ENCODE measurements around the gene CDH22.

CDH22 gene

GRCh38 chr20:46308258-46309157 is at the start of gene CDH22:
Gene CDH22 (minus strand): TSS chr20:46308498. CDS start chr20:46251294, 57,204 bp downstream.
- DNase-seq = no peak

- DNase-seq = no peak
Measured at GRCh38 chr20:46357030-46357514, 48.8 kb upstream of the CDH22 start.

GRCh38 chr20:46356195-46357029 is 48.1 kb upstream of the CDH22 start:
- no peak for DNase-seq

GRCh38 chr20:46355778-46356177 is 47.5 kb upstream of the CDH22 start:
- no peak for DNase-seq

GRCh38 chr20:46354920-46355654 is 46.8 kb upstream of the CDH22 start:
- no peak for DNase-seq

GRCh38 chr20:46354207-46354555 is 45.9 kb upstream of the CDH22 start:
- DNase-seq = no peak

- DNase-seq = no peak
Measured at GRCh38 chr20:46353500-46354206, 45.4 kb upstream of the CDH22 start.

GRCh38 chr20:46352370-46352938 is 44.2 kb upstream of the CDH22 start:
- no peak for DNase-seq

GRCh38 chr20:46351357-46352058 is 43.2 kb upstream of the CDH22 start:
- DNase-seq = no peak

GRCh38 chr20:46350986-46351267 is 42.6 kb upstream of the CDH22 start:
- no peak for DNase-seq

- no peak for DNase-seq
Measured at GRCh38 chr20:46350201-46350985, 42.1 kb upstream of the CDH22 start.

- no peak for DNase-seq
Measured at GRCh38 chr20:46349742-46350056, 41.4 kb upstream of the CDH22 start.

GRCh38 chr20:46349035-46349741 is 40.9 kb upstream of the CDH22 start:
- DNase-seq = no peak

GRCh38 chr20:46347841-46348803 is 39.8 kb upstream of the CDH22 start:
- no peak for DNase-seq

- DNase-seq = no peak
Measured at GRCh38 chr20:46346770-46347169, 38.5 kb upstream of the CDH22 start.

- DNase-seq = no peak
Measured at GRCh38 chr20:46344488-46345162, 36.3 kb upstream of the CDH22 start.

- no peak for DNase-seq
Measured at GRCh38 chr20:46343975-46344357, 35.7 kb upstream of the CDH22 start.

GRCh38 chr20:46343348-46343974 is 35.2 kb upstream of the CDH22 start:
- no peak for DNase-seq

Data from NCI-H2081 treated with DMSO at 0.1 percent for 48 hours (cell line).